Spleen (tissue), 7 donors: Measurements from ENCODE around the gene LDHAL6B.

Source experiments
- CTCF ChIP-seq, 11 experiments: fragments of 200-600 bp in 7 of 11; fragments of 450-650 bp in 4 of 11; sonication (generic) in 4 of 11; IDR thresholded peaks in 8 of 11; conservative IDR thresholded peaks in 3 of 11; 1 replicate in 7 of 11; 2 replicates in 4 of 11; pipeline versions ENCODE4 v1.4.0 to v1.8.0; 2016 to 2021; ENCODE audit warnings: antibody characterized with exemption in 11 of 11, inconsistent platforms in 4 of 11, mild to moderate bottlenecking in 1 of 11
- POLR2AphosphoS5 ChIP-seq, 3 donors: sonication (generic); formaldehyde crosslinking; IDR thresholded peaks; one replicate each; pipeline ENCODE4 v1.5.1; 2017; ENCODE audit warnings: antibody characterized with exemption in 3 of 3
- donor health status: DM: no; HTN: no; CAD: no; lungs with moderate emphysema.
- donor health status: DM: no; HTN: no; CAD: no.
- donor health status: DM: no; HTN: no; CAD: no.

GRCh38 chr15:59217876-59218498, 11.3 kb downstream of the LDHAL6B start:
- TF ChIP-seq CTCF (IDR thresholded peaks at IDR 0.05 in 8 of 11, conservative IDR thresholded peaks at IDR 0.05 in 3 of 11) (no peak), POLR2AphosphoS5 (IDR thresholded peaks at IDR 0.05) (no peak)
